Tibial nerve (tissue), 4 donors: ENCODE results near the gene FCN3.

ENCODE experiments used
- CTCF ChIP-seq, 5 experiments: fragments of 200-600 bp in 3 of 5; fragments of 450-650 bp in 2 of 5; sonication (generic) in 3 of 5; IDR thresholded peaks; one replicate each; pipeline ENCODE4 v1.5.1; 2016 to 2019; ENCODE audit warnings: antibody characterized with exemption in 5 of 5, mild to moderate bottlenecking in 3 of 5, moderate library complexity in 2 of 5
- EP300 ChIP-seq, 2 donors: sonication (generic); formaldehyde crosslinking; IDR thresholded peaks; one replicate each; pipeline ENCODE4 v1.6.1; 2017; ENCODE audit warnings: antibody characterized with exemption in 2 of 2, mild to moderate bottlenecking in 1 of 2
- POLR2A ChIP-seq, 2 donors: fragments of 450-650 bp; IDR thresholded peaks; one replicate each; pipeline ENCODE4 v1.6.1; 2017; ENCODE audit warnings: antibody characterized with exemption in 2 of 2, mild to moderate bottlenecking in 2 of 2, moderate library complexity in 2 of 2

GRCh38 chr1:27339213-27339612 lies 35.4 kb downstream of the FCN3 start:
- TF ChIP-seq CTCF (IDR thresholded peaks at IDR 0.05) = no peak
- TF ChIP-seq POLR2A (IDR thresholded peaks at IDR 0.05) = no peak
- TF ChIP-seq EP300 (IDR thresholded peaks at IDR 0.05) = no peak
